ENCODE measurements around the gene HAPLN3. TPM values are rescaled to one million over a fixed set of nuclear protein-coding genes. Genes with fewer than 3 reads are reported as not detected.

Gene HAPLN3
- total RNA-seq, 1 experiment from 2014 or later: 5.0 TPM

GRCh38 chr15:88913850-88914169 is 18.5 kb upstream of the HAPLN3 start:
- H3K9me3 Mint-ChIP-seq (ENCODE audit: unreplicated experiment): no peaks in the 10 kb centered on the region
- DNase-seq (ENCODE audit: unreplicated experiment): no peak
- H3K4me3 Mint-ChIP-seq (ENCODE audit: unreplicated experiment): peak overlapping the region; percentile 95

GRCh38 chr15:88913017-88913849 is 17.9 kb upstream of the HAPLN3 start, which contains the start of gene MFGE8:
TSS of gene MFGE8 (minus strand) at chr15:88913379. CDS start at chr15:88913319, 60 bp downstream.
- Mint-ChIP-seq H3K27me3 (ENCODE audit: insufficient read depth, unreplicated experiment) (no peaks in the 10 kb centered on the region), H3K4me3 (ENCODE audit: unreplicated experiment) (peak within 1 kb of the TSS; percentile 95), H3K9me3 (ENCODE audit: unreplicated experiment) (no peaks in the 10 kb centered on the region), H3K36me3 (ENCODE audit: insufficient read depth, unreplicated experiment) (peaks cover 41% of the 10 kb centered on the region), H3K4me1 (ENCODE audit: insufficient read depth, unreplicated experiment) (peaks cover 33% of the 10 kb centered on the region), H3K27ac (ENCODE audit: low read depth, unreplicated experiment) (peak within 1 kb of the TSS; percentile 89)
- intact Hi-C loops (cut with micrococcal nuclease): loop anchor here (2.0 kb wide), 1 partner anchor 104 kb away; no protein-coding TSS in a partner anchor
- DNase-seq (ENCODE audit: unreplicated experiment): peak; percentile 80
- no peak for TF ChIP-seq CTCF (IDR thresholded peaks at IDR 0.05; ENCODE audit: unreplicated experiment)
- ChIA-PET CTCF (interaction anchor here (0.5 to 2.6 kb wide), 4 partner anchors 10 to 104 kb away, joined by 3 to 9 read pairs (median 4); no protein-coding TSS in a partner anchor), POLR2A (interaction anchor here (0.6 to 2.1 kb wide), 13 partner anchors 8 to 275 kb away, joined by 3 to 17 read pairs (median 5); partner anchors contain the start of genes ABHD2 and ISG20)
- no TSS peak for BruUV-seq (replicated peaks)

More at GRCh38 chr15:88913850-88914169, 18.5 kb upstream of the HAPLN3 start:
- CTCF ChIA-PET: interaction anchor here (0.7 to 7.7 kb wide), 3 partner anchors 10 to 76 kb away, joined by 3 to 64 read pairs (median 3); no protein-coding TSS in a partner anchor
- peaks cover 34% of the 10 kb centered on the region for H3K4me1 Mint-ChIP-seq (ENCODE audit: insufficient read depth, unreplicated experiment)
- BruUV-seq (replicated peaks): TSS peak; percentile 95
- POLR2A ChIA-PET: interaction anchor here (0.6 to 2.1 kb wide), 9 partner anchors 9 to 275 kb away, joined by 3 to 7 read pairs (median 5); partner anchors contain the start of genes ABHD2 and ISG20
- H3K27me3 Mint-ChIP-seq (ENCODE audit: insufficient read depth, unreplicated experiment): no peaks in the 10 kb centered on the region
- H3K36me3 Mint-ChIP-seq (ENCODE audit: insufficient read depth, unreplicated experiment): peaks cover 35% of the 10 kb centered on the region
- peak overlapping the region; percentile 89 for H3K27ac Mint-ChIP-seq (ENCODE audit: low read depth, unreplicated experiment)
- intact Hi-C loops (cut with micrococcal nuclease): loop anchor here (2.0 kb wide), 1 partner anchor 103 kb away; no protein-coding TSS in a partner anchor
- no peak for TF ChIP-seq CTCF (IDR thresholded peaks at IDR 0.05; ENCODE audit: unreplicated experiment)

GRCh38 chr15:88912500-88912921 is 17.2 kb upstream of the HAPLN3 start:
- DNase-seq (ENCODE audit: unreplicated experiment): peak; percentile 36
- peak overlapping the region; percentile 95 for H3K4me3 Mint-ChIP-seq (ENCODE audit: unreplicated experiment)
- CTCF ChIA-PET: interaction anchor here (0.5 to 2.6 kb wide), 12 partner anchors 8 to 265 kb away, joined by 3 to 21 read pairs (median 4); no protein-coding TSS in a partner anchor
- POLR2A ChIA-PET: interaction anchor here (0.7 to 2.1 kb wide), 14 partner anchors 8 to 274 kb away, joined by 3 to 17 read pairs (median 4); partner anchors contain the start of gene ABHD2
- H3K27me3 Mint-ChIP-seq (ENCODE audit: insufficient read depth, unreplicated experiment): no peaks in the 10 kb centered on the region
- peak overlapping the region; percentile 74 for H3K27ac Mint-ChIP-seq (ENCODE audit: low read depth, unreplicated experiment)
- no peak for TF ChIP-seq CTCF (IDR thresholded peaks at IDR 0.05; ENCODE audit: unreplicated experiment)
- intact Hi-C loops (cut with micrococcal nuclease): loop anchor here (2.0 kb wide), 1 partner anchor 104 kb away; no protein-coding TSS in a partner anchor
- no TSS peak for BruUV-seq (replicated peaks)
- peaks cover 30% of the 10 kb centered on the region for H3K4me1 Mint-ChIP-seq (ENCODE audit: insufficient read depth, unreplicated experiment)
- no peaks in the 10 kb centered on the region for H3K9me3 Mint-ChIP-seq (ENCODE audit: unreplicated experiment)
- H3K36me3 Mint-ChIP-seq (ENCODE audit: insufficient read depth, unreplicated experiment): peaks cover 43% of the 10 kb centered on the region

- H3K27ac Mint-ChIP-seq (ENCODE audit: low read depth, unreplicated experiment): peak overlapping the region; percentile 74
- H3K36me3 Mint-ChIP-seq (ENCODE audit: insufficient read depth, unreplicated experiment): peaks cover 50% of the 10 kb centered on the region
- no peak for TF ChIP-seq CTCF (IDR thresholded peaks at IDR 0.05; ENCODE audit: unreplicated experiment)
- no TSS peak for BruUV-seq (replicated peaks)
- peaks cover 30% of the 10 kb centered on the region for H3K4me1 Mint-ChIP-seq (ENCODE audit: insufficient read depth, unreplicated experiment)
- no peaks in the 10 kb centered on the region for H3K27me3 Mint-ChIP-seq (ENCODE audit: insufficient read depth, unreplicated experiment)
- POLR2A ChIA-PET: interaction anchor here (0.6 to 2.0 kb wide), 19 partner anchors 8 to 334 kb away, joined by 3 to 17 read pairs (median 4); partner anchors contain the start of gene ABHD2
- CTCF ChIA-PET: interaction anchor here (0.6 to 2.6 kb wide), 21 partner anchors 8 to 266 kb away, joined by 3 to 21 read pairs (median 4); no protein-coding TSS in a partner anchor
- intact Hi-C loops (cut with micrococcal nuclease): loop anchor here (2.0 kb wide), 1 partner anchor 105 kb away; no protein-coding TSS in a partner anchor
- no peaks in the 10 kb centered on the region for H3K9me3 Mint-ChIP-seq (ENCODE audit: unreplicated experiment)
- peak; percentile 91 for DNase-seq (ENCODE audit: unreplicated experiment)
- peak overlapping the region; percentile 95 for H3K4me3 Mint-ChIP-seq (ENCODE audit: unreplicated experiment)
Observed at GRCh38 chr15:88911766-88912118, 16.4 kb upstream of the HAPLN3 start.

All from MCF 10A (cell line).